Measurements from ENCODE around the gene ATP6V1E1.
"Not testable (repeated sequence)": the region's sequence is repeated elsewhere in the genome, so short reads cannot be mapped to it uniquely, and the experiment has no call there.

GRCh38 chr22:17671521-17672092, 43.1 kb upstream of the ATP6V1E1 start:
- not testable (repeated sequence) for TF ChIP-seq CTCF (IDR thresholded peaks at IDR 0.05; ENCODE audit: borderline replicate concordance, extremely low read depth, low read length, poor library complexity, severe bottlenecking); EZH2 (IDR thresholded peaks at IDR 0.05; ENCODE audit: borderline replicate concordance, low read depth, low read length, severe bottlenecking)
